Dedifferentiated amniotic fluid mesenchymal stem cell (primary cell): ENCODE measurements around the gene MOXD1.
A peak's percentile ranks its signal among the peaks of the same experiment; 100 is the strongest.
"Not testable (repeated sequence)": the region's sequence is repeated elsewhere in the genome, so short reads cannot be mapped to it uniquely, and the experiment has no call there.

Experiments
- DNase-seq: peaks from one replicate; pipeline ENCODE4 v3.0.0-alpha.2; 2016; ENCODE audit errors: extremely low spot score

Gene MOXD1

DNA sequence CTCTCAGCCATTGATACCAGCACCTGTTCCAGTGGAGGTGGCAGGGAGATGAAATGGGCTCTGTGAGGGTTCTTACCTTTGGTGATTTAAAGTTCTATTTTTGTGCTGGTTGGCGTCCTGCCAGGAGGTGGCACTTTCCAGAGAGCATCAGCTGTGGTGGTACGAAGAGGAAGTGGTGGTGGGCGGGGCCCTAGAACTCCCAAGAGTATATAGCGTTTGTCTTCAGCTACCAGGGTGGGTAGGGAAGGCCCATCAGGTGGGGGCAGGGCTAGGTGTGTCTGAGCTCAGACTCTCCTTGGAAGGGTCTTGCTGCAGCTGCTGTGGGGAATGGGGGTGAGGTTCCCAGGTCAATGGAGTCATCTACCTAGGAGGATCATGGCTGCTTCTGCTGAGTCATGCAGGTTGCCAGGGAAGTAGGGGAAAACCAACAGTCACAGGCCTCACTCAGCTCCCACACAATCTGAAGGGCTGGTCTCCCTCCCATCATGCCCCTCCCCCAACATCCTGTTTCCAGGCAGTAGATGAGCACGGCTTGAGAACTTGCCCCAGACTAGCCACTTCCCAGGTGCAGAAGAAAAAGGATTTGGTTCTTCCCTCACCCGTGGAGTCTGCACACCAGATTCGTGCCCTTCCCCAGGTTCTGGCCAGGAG is 46.6 kb downstream of the MOXD1 start:
- no peak for DNase-seq

GRCh38 chr6:132351986-132352385 is 49.3 kb downstream of the MOXD1 start:
- DNase-seq, result not testable (repeated sequence)

DNA sequence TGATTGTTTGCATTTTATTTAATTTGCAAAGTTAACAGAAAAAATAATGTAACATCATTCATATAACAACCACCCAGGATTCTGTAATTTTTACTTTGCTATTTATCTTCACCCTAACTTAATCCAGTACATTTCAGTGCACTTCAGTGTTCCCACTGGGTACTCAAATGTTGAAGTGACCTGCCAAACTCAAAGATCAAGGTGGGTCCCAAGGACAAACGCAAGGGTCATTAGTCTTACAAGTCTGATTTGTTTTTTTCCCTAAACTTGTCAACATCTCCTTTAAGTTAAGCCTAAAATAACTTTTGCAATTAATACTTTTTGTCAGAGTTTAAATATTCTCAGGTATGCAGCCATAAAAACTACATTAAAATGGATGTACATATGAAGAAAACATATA is 53.0 kb downstream of the MOXD1 start:
- no peak for DNase-seq

GRCh38 chr6:132344811-132345210 is 56.5 kb downstream of the MOXD1 start:
- no peak for DNase-seq

DNA sequence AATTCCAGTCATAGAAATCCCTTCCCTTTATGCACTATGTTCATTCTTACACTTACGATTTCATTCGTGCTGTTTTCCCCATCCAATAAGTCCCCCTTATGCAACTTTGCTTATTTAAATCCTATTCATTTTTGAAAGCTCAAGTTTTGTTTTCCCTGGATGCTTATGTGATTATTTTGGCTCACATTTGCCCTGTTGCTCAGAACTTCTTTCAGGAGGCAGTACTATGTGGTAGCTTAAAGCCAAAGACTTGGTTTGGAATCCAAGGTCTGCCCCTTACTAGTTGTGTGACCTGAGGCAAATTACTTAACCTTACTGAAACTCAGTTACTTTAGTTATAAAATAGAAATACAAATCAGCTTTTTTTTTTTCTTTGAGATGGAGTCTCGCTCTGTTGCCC is 59.6 kb downstream of the MOXD1 start:
- DNase-seq, result peak; percentile 51

GRCh38 chr6:132334521-132334885 is 66.8 kb downstream of the MOXD1 start:
- no peak for DNase-seq

DNA sequence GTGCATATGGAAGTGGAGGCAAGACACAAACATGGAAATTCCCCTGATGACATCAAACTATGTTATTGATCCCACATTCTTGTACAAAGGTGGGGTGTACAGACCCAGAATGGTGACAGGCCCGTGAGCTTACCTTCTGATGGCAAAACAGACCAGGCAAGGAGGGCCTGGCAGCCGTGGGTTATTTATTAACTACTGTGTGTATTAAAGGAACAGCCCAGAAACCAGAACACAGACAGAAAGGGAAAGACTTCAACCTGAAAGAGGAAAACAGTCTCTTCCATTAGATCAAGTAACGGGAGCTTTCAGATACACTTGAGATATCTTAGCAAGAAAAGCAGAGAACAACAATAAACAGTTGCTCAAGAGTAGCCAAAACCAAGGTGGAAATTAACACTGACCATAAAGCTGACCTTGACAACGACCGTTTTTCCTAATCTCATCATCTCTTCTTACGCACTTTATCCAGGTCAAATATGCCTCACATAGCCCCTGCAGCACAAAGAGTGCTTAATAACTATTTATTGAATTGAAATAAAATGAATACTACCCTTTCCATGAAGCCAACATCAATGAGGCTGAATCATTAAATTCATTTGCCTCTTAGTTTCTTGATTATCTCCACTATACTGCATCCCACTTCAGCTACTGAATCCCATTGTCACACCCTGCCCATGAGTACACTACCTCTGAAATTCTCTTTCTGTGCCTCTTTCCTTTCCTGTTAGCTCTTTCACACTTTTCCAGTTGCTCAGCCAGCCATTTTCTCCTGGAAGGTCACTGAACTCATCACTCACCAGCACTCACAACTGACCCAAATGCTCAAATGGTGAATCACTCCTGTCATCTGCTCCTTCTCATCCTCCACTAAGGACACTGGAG is 67.4 kb downstream of the MOXD1 start:
- DNase-seq, result peak; percentile 65

DNA sequence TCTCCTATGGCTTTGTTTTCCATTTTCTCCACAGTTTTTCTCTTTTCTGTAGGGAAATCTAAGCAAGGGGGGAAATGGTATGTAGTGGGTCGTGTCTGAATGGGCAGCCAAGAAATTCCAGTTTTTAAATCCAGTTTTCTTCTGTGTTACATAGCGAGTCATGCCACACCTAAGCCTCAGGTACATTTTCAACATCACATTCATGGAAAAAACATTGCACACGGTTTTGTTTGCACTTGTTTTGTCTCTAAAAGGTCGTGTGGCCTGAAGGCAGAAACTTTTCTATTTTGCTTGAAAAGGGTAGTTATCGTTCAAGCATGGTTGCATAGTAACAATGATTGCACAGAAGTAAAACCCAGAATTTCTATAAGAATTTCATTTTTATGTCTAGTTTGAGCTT is 70.5 kb downstream of the MOXD1 start:
- no peak for DNase-seq

DNA sequence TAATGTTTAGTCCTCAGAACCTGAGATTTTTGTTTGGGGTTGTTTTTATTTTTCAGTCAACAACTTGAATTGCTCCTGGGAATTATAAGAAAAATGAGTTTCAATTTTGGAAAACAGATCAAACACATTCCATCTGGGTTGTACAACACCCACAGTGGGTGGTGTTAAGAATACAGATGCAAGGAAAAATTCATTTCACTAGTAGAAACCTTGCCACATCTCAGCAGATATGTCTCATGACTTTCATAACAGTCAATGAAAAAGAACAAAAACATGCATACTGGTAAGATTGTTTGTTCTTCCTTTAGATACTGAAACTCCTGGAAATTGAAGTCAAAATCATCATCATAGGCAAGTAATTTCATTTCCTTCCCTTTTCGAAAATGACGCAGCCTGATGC is 78.9 kb downstream of the MOXD1 start:
- no peak for DNase-seq

- DNase-seq, result no peak
Observed at GRCh38 chr6:132320007-132320406, 81.3 kb downstream of the MOXD1 start.

DNA sequence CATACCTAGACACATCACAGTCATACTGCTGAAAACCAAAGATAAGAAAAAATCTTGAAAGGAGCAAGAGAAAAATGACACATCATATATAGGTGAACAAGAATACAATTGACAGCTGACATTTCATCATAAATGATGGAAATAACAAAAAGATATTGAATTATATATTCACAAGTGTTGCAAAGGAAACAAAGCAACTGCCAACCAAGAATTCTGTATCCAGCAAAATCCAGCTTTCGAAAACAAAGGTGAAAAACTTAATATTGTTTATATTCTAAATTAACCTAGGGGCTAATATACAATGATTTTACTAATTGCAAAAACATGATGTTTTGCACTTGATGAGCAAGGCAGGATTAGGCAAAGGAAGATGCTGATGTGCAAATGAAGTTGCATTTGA is 84.3 kb downstream of the MOXD1 start:
- DNase-seq, result no peak

GRCh38 chr6:132314432-132314831 is 86.8 kb downstream of the MOXD1 start:
- DNase-seq, result no peak

DNA sequence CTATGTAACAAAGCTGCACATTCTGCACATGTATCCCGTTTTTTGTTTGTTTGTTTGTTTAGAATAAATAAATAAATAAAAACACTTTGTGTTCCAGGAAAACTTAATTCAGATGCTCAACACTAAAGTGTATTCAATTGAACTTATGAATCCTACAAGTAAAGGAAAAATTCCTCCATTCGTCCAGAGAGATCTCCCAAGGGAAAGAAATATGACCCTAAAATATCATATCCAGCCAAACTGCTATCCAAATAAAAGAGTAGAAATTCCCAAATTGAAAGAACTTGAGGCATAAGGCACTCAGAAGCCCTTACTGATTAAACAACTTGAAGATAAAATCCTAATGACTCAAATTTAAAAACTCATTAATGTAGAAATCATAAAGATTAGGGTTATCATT is 90.4 kb downstream of the MOXD1 start:
- no peak for DNase-seq

DNA sequence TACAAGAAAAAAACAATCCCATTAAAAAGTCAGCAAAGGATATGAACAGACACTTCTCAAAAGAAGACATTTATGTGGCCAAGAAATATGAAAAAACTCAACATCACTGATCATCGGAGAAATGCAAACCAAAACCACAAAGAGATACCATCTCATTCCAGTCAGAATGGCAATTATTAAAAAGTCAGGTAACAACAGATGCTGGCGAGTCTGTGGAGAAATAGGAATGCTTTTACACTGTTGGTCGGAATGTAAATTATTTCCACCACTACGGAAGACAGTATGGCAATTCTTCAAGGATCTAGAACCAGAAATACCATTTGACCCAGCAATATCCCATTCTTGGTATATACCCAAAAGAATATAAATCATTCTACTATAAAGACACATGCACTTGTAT is 91.1 kb downstream of the MOXD1 start:
- DNase-seq, result not testable (repeated sequence)

DNA sequence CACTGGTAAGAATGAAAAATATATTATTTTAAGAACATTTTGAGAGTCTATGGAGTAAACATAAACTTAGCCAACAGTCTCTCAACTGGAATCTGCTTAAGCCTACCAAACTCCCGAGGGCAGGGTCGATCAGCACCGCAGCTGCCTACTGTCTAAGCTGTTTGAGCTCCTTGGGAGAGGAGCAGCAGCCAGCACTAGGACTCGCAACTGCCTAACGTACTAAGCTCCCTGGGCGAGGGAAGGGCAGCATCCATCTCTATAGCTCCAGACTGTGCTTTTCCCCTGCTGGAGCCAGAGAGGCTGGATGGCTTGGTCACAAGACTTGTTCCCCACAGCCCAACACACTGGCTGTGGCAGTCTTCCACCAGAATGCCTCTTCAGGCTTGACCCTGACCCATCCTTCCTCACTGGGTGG is 96.4 kb downstream of the MOXD1 start:
- DNase-seq, result no peak

DNA sequence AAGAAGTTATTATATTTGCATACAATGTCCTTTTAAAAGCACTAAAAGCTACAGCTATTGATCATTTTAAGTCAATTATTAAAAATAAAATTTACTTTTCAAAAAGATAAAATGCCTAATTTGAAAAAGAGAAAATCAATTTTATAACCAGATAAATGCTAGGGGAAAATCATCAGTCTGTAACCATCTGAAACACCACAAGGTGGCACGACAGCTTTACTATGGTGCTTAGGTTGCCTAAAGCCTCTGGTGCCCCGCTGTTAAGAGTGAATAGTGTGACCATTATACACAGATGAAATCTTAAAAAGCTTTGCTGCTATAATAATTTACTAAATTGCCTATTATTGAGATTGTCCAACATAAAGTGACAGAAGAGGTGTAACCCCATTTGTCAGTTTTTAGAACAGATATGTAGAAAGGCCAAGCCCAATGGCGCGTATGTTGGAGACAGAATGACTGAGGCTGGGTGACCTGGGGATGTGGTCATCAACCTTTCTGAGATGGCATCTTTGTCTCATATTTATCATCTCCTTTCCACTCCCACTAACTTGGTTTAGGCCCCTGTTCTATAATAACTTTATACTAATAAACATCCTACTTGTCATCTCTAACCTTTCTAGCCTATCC is 100.8 kb downstream of the MOXD1 start:
- peak; percentile 64 for DNase-seq

DNA sequence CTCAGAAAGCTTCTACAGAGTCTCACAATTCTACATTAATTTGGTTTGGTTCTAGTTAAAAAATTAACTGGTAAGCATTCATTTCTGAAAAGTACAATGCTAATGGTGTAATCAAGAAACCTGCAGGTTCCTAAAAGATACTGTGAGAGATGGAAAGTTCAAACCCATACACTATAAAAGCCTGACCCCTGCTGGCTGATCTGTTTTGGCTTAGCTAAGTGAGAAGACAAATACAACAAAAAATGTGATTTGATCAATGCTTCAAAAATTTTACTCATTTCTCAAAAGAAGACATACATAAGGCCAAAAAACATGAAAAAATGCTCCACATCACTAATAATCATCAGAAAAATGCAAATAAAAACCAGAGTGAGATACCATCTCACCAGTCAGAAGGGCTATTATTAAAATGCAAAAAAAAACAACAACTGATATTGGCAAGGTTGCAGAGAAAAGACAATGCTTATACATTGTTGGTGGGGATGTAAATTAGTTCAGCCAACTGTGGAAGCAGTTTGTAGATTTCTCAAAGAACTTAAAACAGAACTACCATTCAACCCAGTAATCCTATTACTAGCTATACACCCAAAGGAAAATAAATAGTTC is 102.8 kb downstream of the MOXD1 start:
- DNase-seq, result peak; percentile 49

DNA sequence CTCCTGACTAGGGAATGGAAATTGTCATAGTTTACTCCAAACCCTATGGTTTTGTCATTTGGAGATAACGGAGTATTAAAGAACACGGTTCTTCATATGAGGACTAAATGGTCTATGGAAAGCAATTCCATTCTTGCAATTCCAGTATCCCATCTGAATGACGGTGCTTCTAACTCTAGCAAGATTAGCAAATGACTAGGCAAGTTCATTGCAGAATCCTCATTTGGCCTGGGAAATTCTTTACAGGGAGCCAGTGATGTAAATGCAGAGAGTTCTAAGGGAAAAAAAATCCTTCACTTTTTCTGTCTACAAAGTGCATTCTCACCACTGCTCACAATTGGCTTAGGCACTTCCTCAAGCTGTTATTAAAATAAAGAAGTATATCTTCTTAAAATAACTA is 111.5 kb downstream of the MOXD1 start:
- DNase-seq, result no peak

DNA sequence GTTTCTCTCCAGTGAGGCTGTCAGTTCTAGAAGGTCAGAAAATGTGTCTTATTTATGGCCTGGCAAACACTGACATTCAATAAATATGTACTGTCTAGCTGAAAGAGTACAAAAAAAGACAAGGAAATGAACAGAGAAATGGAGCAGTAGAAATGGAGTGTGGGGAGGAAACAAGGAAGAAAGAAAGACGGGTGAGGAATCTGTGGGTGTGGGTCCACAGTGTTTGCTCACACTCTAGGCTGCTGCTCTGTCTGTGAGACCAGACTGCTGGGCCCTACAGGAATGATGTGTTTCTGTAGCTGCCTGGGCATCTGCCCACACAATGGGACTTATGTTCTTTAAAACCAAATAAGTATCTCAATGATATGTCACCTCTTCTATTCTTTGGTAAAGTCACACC is 114.2 kb downstream of the MOXD1 start:
- no peak for DNase-seq

- no peak for DNase-seq
Observed at GRCh38 chr6:132286298-132287019, 114.8 kb downstream of the MOXD1 start.

GRCh38 chr6:132285004-132285780 is 116.1 kb downstream of the MOXD1 start:
- DNase-seq, result no peak
